Measurements from ENCODE around the gene RALGAPA2. TPM values are rescaled to one million over a fixed set of nuclear protein-coding genes. Genes with fewer than 3 reads are reported as not detected.

Gene RALGAPA2
- total RNA-seq, 3 donors from 2014 or later, result 34.6 to 74.1 (median 46.0) TPM

DNA sequence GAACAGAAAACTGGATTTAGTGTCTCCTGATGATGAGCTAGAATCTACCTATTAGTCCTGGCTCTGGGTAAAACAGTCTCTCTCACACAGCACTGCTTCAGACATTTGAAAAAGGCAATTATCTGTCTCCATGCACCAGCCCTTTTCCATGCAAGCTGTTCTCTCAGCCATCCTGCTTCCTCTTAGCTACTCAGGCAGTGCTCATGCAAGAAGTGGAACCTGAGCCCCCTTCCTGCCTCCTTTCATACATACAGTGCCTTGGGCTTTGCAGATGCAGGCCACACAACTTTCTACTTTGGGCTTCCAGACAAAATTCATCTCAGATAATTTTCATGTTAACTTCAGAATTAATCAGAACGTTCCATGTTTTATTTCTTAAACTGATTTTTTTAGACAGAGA lies 151.3 kb downstream of the RALGAPA2 start:
- intact Hi-C loops (cut with DNase I; ENCODE audit: low total_unique reads), result no loop called here
- TF ChIP-seq POLR2A (IDR thresholded peaks at IDR 0.05) (no peak), POLR2AphosphoS5 (IDR thresholded peaks at IDR 0.05) (no peak)
- TF ChIP-seq, protein P1, sequence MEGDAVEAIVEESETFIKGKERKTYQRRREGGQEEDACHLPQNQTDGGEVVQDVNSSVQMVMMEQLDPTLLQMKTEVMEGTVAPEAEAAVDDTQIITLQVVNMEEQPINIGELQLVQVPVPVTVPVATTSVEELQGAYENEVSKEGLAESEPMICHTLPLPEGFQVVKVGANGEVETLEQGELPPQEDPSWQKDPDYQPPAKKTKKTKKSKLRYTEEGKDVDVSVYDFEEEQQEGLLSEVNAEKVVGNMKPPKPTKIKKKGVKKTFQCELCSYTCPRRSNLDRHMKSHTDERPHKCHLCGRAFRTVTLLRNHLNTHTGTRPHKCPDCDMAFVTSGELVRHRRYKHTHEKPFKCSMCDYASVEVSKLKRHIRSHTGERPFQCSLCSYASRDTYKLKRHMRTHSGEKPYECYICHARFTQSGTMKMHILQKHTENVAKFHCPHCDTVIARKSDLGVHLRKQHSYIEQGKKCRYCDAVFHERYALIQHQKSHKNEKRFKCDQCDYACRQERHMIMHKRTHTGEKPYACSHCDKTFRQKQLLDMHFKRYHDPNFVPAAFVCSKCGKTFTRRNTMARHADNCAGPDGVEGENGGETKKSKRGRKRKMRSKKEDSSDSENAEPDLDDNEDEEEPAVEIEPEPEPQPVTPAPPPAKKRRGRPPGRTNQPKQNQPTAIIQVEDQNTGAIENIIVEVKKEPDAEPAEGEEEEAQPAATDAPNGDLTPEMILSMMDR (IDR thresholded peaks at IDR 0.05), result no peak
- Histone ChIP-seq H3K27me3 (no peaks in the 10 kb centered on the region), H3K36me3 (no peaks in the 10 kb centered on the region), H3K27ac (no peak overlapping the region), H3K9me3 (no peaks in the 10 kb centered on the region), H3K4me3 (no peak overlapping the region), H3K4me1 (no peaks in the 10 kb centered on the region)
- DNase-seq (ENCODE audit: low spot score in 2 of 2), result no peak

DNA sequence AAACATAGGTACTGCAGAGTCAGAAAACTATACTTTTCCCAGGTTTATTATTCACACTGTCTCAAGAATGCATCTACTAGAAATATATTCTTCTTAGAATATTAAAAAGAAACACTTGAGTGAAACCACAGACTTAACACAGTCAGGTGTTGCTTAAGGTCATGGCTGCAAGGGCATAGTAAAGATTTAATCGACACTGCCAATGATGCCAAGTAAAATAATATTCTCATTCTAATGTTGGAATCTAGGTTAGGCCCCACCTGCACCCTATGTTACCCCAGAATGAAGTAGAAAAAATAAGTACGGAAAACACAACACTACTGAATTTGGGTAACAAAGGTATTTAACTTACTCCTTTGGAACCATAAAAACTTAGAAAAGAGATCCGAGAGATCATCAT lies 155.0 kb downstream of the RALGAPA2 start:
- TF ChIP-seq POLR2AphosphoS5 (IDR thresholded peaks at IDR 0.05) (no peak), POLR2A (IDR thresholded peaks at IDR 0.05) (no peak)
- TF ChIP-seq, protein P1 (IDR thresholded peaks at IDR 0.05), result no peak
- H3K36me3 ChIP-seq, result no peaks in the 10 kb centered on the region

DNA sequence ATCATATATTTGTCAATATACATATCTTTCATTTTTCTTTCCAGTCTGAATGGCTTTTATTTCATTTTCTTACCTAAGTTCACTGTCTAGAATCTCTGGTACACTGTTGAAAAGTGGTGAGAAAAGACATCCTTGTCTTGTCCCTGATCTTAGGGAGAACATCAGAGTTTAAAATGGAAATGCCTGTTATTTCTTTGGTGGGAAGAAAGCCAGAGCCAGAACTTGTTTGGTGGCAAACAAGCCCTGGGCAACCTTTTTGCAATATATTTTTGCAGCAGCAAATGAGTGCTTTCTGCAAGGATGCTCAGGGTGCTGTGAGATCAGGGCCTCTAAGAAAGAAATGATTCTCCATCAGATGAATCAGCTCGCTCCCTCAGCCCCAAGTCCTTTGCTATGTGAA lies 156.6 kb downstream of the RALGAPA2 start:
- Histone ChIP-seq H3K4me3 (no peak overlapping the region), H3K4me1 (no peaks in the 10 kb centered on the region), H3K27ac (no peak overlapping the region), H3K9me3 (peaks cover 0 to 4% of the 10 kb centered on the region in 2 donors), H3K27me3 (no peaks in the 10 kb centered on the region), H3K36me3 (no peaks in the 10 kb centered on the region)
- intact Hi-C loops (cut with DNase I; ENCODE audit: low total_unique reads), result no loop called here
- TF ChIP-seq POLR2A (IDR thresholded peaks at IDR 0.05) (no peak), POLR2AphosphoS5 (IDR thresholded peaks at IDR 0.05) (no peak)
- TF ChIP-seq, protein P1 (IDR thresholded peaks at IDR 0.05), result no peak
- DNase-seq (ENCODE audit: low spot score in 2 of 2), result no peak

More for the DNA sequence above, 155.0 kb downstream of the RALGAPA2 start:
- no peak overlapping the region for H3K27ac ChIP-seq
- peaks cover 0 to 4% of the 10 kb centered on the region in 2 donors for H3K9me3 ChIP-seq
- no peaks in the 10 kb centered on the region for H3K4me1 ChIP-seq
- no peaks in the 10 kb centered on the region for H3K27me3 ChIP-seq
- intact Hi-C loops (cut with DNase I; ENCODE audit: low total_unique reads), result no loop called here
- no peak overlapping the region for H3K4me3 ChIP-seq
- DNase-seq (ENCODE audit: low spot score in 2 of 2), result no peak

DNA sequence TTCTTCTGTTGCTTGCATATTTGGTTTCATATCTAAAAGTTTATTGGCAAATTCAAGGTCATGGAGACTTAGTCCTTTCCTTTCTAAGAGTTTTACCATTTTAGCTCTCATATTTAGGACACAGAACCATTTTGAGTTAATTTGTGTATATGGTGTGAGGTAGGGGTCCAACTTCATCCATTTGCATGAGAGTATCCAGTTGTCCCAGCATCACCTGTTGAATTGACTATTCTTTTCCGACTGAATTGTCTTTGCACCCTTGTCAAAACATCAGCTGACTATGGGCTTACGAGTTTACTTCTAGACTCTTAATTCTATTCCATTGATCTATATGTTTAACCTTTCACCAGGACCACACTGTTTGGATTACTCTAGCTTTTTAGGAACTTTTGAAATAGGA lies 157.5 kb downstream of the RALGAPA2 start:
- H3K27me3 ChIP-seq, result no peaks in the 10 kb centered on the region
- H3K36me3 ChIP-seq, result no peaks in the 10 kb centered on the region
- H3K4me3 ChIP-seq, result no peak overlapping the region
- no peak for TF ChIP-seq POLR2A (IDR thresholded peaks at IDR 0.05)
- TF ChIP-seq, protein P1 (IDR thresholded peaks at IDR 0.05), result no peak
- no peak for TF ChIP-seq POLR2AphosphoS5 (IDR thresholded peaks at IDR 0.05)
- H3K27ac ChIP-seq, result no peak overlapping the region
- intact Hi-C loops (cut with DNase I; ENCODE audit: low total_unique reads), result no loop called here
- H3K9me3 ChIP-seq, result peaks cover 0 to 4% of the 10 kb centered on the region in 2 donors
- no peak for DNase-seq (ENCODE audit: low spot score in 2 of 2)
- H3K4me1 ChIP-seq, result no peaks in the 10 kb centered on the region

DNA sequence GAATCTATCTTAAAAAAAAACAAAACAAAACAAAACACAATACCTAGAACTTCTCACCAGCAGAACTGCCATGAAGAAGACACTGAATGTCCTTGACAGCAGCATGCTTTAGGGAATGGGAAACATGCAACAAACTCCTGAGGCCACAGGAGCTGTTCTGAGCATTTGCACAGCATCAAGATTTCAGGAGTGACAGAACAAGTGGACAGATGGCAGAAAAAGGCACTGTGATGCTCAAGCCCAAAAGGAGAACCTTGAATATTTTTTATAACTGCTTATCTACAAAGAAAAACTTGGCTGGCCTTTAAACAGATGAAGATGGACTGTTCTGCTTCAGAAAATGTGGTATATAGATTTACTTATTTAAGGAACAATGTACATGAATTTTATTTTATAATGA lies 158.9 kb downstream of the RALGAPA2 start:
- no peaks in the 10 kb centered on the region for H3K4me1 ChIP-seq
- no peak overlapping the region for H3K4me3 ChIP-seq
- peaks cover 0 to 4% of the 10 kb centered on the region in 2 donors for H3K9me3 ChIP-seq
- intact Hi-C loops (cut with DNase I; ENCODE audit: low total_unique reads), result no loop called here
- no peak for DNase-seq (ENCODE audit: low spot score in 2 of 2)
- H3K27ac ChIP-seq, result no peak overlapping the region
- no peaks in the 10 kb centered on the region for H3K36me3 ChIP-seq
- TF ChIP-seq, protein P1 (IDR thresholded peaks at IDR 0.05), result no peak
- TF ChIP-seq POLR2A (IDR thresholded peaks at IDR 0.05), result no peak
- no peak for TF ChIP-seq POLR2AphosphoS5 (IDR thresholded peaks at IDR 0.05)
- no peaks in the 10 kb centered on the region for H3K27me3 ChIP-seq

Data from breast epithelium (tissue), 4 donors.